TTC549 (cell line): ENCODE data around the gene KRTAP10-5.
"Not testable (repeated sequence)": the region's sequence is repeated elsewhere in the genome, so short reads cannot be mapped to it uniquely, and the experiment has no call there.

Experiments used
- FAIRE-seq: peaks from 2 replicates; lab custom pipeline; 2012; peaks lifted over from hg19 to GRCh38; lab: Jason Lieb, UNC

The KRTAP10-5 gene, protein sequence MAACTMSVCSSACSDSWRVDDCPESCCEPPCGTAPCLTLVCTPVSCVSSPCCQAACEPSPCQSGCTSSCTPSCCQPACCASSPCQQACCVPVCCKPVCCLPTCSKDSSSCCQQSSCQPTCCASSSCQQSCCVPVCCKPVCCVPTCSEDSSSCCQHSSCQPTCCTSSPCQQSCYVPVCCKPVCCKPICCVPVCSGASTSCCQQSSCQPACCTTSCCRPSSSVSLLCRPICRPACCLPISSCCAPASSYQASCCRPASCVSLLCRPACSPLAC

DNA sequence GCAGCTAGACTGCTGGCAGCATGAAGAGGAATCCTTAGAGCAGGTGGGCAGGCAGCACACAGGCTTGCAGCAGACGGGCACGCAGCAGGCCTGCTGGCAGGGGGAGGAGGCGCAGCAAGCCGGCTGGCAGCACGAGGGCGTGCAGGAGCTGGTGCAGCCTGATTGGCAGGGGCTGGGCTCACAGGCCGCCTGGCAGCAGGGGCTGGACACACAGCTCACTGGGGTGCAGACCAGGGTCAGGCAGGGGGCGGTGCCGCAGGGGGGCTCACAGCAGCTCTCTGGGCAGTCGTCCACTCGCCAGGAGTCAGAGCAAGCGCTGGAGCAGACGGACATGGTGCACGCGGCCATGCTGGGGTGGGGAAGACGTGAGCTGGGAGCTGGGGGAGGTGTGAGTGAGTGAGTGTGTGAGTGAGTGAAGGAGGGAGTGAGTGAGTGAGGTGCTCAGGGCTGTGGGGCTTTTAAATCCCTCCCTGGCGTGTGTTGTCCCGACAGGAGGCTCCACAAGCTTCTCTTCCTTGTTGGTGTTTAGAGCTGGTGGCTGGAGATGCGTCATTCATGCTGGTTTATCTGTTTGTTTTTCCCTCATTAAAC is at the start of gene KRTAP10-5:
Gene KRTAP10-5, minus strand, starts transcription at position 374 of the 591 bp plus-strand sequence. Its CDS starts 26 bp downstream, at position 348.
- FAIRE-seq = not testable (repeated sequence)

DNA sequence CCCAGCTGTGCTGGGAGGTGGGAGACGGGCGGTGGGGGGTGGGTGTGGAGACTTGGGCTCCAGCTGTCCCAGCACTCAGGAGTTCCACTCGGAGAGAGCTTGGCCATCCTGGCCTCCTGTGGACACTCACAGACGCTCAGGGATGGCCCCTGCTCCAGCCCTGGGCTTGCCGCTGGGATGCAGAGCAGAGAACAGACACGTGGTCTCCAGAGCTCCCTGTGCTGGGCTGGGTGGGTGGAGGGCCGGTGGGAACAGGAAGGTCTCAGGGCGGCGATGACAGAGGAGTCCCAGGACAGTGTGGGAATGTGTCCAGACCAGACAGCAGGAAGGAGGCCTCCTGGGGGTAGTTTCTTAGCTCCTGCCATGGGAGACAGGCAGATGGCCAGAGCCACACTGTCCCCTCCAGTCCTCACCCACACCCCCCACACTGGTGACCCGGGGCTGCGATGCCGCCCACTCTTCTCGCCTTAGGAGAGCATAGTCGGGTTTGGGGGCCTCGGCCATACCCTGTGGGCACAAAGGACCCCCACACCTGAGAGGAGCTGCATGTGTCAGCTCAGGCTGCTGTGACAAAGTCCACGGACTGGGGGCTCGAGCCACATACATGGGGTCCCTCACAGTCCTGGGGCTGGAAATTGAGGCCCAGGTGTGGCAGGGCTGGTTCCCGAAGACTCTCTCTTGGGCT is 48.4 kb upstream of the KRTAP10-5 start:
- FAIRE-seq = no peak

DNA sequence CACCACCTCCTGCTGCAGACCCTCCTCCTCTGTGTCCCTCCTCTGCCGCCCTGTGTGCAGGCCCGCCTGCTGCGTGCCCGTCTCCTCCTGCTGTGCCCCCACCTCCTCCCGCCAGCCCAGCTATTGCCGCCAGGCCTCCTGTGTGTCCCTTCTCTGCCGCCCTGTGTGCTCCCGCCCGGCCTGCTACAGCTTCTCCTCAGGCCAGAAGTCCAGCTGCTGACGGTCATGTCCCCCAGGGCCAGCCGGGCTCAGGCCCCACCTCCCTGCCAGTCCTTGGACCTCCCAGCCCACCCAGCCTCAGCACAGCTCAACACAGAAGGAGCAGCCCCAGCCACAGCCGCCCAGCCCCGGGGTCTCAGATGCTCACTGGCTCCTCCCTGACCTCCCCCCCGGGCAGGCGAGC is 47.4 kb upstream of the KRTAP10-5 start:
- FAIRE-seq = not testable (repeated sequence)

DNA sequence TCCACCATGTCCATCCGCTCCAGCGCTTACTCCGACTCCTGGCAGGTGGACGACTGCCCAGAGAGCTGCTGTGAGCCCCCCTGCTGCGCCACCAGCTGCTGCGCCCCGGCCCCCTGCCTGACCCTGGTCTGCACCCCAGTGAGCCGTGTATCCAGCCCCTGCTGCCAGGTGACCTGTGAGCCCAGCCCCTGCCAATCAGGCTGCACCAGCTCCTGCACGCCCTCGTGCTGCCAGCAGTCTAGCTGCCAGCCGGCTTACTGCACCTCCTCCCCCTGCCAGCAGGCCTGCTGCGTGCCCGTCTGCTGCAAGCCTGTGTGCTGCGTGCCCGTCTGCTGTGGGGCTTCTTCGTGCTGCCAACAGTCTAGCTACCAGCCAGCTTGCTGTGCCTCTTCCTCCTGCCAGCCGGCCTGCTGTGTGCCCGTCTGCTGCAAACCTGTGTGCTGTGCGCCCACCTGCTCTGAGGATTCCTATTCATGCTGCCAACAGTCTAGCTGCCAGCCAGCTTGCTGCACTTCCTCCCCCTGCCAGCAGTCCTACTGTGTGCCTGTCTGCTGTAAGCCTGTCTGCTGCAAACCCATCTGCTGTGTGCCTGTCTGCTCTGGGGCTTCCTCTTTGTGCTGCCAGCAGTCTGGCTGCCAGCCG is 46.9 kb upstream of the KRTAP10-5 start:
- not testable (repeated sequence) for FAIRE-seq

DNA sequence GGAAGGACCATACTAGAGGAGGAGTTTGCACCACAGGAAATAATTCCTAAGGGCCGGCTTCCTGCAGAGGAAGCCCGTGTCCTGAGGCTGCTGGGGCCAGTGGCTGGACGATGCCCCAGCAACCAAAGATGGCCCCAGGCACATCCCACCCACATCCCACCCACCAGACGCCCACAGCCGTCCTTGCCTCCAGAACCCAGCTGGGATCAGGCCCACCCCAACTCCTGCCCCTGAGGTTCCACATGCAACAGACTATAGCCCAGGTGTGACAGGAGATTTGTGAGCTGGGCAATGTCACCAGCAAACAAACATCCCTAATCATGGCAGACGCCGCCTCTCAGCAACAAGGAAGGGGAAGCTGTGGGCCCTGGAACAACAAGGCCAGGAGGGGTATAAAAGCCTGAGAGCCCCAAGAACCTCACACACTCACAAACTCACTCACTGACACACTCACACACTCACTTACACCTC is 46.3 kb upstream of the KRTAP10-5 start, which contains the start of gene KRTAP10-9:
Gene KRTAP10-9, plus strand, starts transcription at position 421 of the 471 bp plus-strand sequence. CDS start 79 bp downstream, outside the sequence.
- no peak for FAIRE-seq

DNA sequence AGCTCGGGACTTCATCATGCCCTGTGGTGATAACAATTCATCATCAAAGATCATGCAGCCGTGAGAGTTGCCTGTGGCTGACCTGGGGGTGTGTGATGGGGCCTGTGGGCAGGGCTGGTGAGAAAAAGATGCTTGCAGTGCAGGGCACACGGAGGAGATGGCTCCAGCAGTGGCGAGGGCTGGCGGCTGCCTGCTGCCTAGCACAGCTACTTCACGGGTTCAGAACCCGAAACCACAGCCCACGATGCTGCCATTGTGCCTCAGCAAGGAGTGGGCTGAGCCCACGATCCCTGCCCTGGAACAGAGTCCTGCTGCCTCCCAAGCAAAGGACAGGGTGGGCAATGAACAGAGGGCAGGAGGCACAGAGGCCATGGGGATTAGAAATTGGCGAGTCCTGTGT is 45.9 kb upstream of the KRTAP10-5 start:
- FAIRE-seq = no peak

DNA sequence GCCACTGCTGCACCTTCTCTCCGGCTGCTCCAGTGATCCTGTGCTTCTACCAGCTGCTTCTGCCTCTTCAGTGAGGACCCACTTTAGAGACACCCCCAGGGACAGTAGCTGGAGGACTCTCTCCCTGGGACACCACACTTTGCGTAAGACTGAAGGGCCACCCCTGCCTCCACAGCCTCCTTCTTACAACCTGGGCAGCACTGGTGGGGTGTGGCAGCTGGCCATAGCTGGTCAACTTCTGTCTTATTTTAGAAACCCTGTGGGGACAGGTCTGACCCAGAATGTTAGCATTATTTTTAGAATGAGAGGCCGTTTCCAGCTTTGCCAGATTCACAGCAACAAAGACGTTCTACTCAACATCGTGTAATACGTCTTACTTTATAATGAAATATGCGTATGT is 45.4 kb upstream of the KRTAP10-5 start:
- no peak for FAIRE-seq

DNA sequence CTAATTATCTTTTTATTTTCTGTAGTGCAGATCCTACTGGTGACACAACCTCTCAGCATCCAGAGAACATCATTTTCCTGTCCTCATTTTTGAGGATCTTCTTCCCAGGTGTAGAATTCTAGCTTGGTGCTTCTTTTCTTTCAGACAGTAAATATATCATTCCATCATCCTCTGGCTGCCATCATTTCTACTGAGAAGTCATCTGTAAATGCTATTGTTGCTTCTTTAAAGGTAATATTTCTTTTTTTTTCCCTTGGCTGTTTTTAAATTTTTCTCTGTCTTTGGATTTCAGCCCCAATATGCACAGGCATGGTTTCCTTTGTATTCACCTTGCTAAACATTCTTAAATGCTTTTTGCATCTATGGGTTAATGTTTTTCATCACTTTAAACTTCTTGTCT is 43.2 kb upstream of the KRTAP10-5 start:
- no peak for FAIRE-seq

DNA sequence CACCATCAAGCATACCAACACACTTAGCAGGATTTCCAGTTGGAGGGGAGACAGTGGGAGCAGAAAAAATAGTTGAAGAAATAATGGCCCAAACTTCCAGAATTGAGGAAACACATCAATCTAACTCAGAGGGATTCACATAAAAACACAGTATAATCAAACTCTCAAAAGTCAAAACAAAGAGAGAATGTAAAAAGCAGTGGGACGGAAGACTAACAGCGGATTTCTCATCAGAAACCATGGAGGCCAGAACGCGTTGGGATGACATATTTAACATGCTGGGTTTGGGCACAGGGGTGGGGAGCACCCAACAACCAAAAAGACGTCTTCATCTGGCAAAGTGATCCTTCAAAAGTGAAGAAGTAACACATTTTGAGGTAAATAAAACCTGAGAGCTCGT is 39.5 kb upstream of the KRTAP10-5 start:
- FAIRE-seq = no peak

DNA sequence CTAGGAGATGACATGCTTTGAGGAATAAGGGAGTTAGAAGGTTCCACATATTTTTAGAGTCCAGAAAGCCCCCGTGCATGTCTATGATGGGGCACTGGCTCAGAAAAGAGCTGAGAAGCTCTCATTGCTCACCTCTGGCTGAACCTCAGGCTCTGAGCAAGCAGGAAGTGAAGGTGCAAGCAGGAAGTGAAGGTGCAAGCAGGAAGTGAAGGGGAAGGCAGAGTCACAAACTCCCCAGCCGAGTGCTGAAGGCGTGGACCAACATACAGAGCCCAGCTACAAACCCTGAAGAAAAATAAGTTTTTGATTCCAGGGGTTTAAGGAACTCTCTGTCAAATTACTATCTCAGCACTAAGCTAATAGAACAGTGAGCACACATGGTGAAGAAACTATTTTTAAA is 38.5 kb upstream of the KRTAP10-5 start:
- FAIRE-seq = no peak

DNA sequence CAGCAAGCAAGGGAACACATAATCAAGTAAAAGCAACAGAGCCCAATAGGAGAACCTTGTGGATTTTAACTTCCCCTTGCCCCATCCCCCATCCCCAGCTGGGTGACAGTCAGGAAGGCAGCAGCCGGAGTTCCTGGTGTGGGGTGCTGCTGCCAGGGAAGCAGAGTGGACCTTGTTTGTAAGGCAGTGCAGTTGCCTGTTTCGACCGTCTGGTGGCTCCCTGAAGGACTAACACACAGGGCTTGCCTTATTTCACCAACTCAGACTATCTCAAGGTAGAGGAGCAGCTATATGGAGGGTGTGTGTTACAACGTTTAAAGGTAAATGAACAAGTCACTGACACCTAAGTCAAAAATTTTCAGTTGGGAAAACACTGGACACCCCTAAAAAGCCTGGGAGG is 38.1 kb upstream of the KRTAP10-5 start:
- FAIRE-seq = no peak

DNA sequence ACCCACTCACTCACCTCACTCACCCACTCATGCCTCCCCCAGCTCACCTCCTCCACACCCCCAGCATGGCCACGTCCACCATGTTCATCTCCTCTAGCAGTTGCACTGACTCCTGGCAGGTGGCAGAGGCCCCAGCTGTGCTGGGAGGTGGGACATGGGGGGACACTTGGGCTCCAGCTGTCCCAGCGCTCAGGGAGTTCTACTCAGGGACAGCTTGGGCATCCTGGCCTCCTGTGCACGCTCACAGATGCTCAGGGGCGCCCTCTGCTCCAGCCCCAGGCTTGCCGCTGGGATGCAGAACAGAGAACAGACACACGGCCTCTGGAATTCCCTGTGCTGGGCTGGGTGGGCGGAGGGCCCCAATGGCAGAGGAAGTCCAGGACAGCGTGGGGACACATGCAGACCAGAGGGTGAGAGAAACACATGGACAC is 36.7 kb upstream of the KRTAP10-5 start:
- no peak for FAIRE-seq

DNA sequence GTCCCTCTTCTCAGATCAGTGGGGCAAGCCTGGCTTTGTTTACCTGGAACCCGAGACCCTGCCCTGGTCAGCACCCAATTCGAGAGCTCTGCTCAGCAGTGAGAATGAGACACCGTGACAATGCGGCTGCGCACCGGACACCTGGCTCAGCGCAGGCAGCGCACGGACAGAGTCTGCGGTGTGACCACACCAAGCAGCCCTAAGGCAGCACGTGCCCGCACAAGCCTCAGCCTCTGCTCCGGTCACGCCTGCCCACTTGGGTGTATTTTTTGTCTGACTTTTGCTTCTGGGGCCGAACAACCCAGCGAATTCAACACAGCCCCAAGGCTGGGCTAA is 36.2 kb upstream of the KRTAP10-5 start:
- FAIRE-seq = no peak

DNA sequence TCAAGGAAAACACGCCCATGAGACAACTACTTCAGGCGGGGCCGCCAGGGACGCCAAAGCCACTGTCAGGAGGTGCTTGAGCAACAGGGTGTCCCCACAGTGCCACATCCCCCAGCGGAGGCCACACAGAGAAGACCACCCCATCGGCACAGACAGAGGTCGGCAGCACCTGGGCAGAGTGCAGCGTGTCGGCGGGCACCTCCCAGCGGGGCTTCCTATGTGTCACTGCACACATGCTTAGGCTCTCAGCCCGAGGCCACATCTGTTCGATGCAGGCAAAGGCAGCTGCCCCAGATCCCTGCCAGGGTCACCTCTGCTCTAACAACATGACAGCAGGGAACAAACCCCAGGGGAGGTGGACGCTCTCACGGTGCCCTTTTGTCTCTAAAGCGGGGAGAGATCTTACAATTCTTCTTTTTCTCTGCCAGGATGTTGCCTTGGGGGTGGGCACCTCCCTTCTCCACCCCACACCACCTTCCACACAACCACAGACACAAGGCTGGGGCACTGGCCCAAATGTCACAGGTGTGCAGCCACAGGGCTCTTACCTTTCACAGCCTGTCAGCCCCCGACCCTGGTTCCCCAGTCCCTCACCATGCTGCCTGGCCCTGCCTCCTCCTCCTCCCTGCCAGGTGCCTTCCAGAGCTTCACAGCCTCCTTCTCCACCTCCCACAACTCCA is 35.6 kb upstream of the KRTAP10-5 start:
- no peak for FAIRE-seq

DNA sequence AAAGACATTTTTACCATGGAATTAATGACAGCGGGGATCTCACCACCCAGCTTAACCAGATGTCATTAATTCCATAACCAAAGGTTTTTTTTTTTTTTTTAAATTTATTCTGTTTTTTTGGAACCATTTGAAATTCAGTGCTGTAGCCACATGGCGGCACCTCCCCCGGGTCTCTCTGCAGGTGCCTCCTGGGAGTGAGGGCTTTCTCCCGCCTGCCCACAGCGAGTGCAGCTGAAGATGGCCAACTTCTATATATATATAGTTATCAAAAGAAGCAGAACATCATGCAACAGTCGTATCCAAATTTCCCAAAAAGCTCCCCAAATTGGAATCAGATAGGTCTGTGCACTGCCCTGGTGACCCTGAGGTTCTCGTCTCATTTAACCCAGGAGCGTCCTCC is 35.1 kb upstream of the KRTAP10-5 start:
- no peak for FAIRE-seq

DNA sequence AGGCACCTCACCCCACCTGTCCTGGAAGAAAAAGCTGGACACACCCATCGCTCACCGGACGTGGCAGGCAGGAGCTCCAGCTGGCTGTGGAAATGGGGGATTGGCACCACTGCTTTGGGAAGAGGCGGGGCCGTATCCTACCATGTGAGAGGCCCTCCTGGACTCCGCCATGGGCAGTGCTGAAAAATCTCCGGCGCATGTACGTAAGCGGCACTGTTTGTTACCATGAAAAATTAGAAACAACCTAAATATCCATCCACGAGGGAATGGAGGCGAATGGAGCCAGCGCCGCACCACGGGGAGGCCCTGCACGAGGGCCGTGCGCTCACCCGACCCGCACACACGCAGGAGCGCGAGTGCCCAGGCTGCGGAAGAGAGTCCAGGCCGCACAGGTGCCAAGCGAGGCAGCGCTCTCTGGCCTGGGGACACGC is 34.6 kb upstream of the KRTAP10-5 start:
- no peak for FAIRE-seq

DNA sequence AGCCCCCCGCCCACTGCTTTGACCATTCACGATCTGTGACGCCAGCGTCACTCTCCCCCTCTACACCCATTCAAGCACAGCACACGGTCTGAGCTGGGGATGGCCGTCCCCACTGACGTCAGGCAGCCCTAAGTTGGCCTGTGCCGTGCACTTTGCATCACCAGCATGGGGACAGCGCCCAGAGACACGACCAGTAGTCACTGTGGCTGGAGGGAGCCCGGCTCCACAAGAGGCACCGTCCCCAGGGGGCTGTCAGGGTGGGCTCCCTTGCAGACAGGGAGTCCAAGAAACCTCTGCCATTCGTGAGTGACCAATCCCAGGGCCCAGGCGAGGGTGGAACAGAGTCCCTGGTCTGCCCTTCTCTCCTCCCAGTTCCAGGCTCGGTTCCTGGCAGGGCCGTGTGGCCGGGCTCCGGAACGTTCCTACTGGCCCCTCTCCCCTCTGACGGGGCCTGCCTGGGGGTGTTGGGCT is 33.8 kb upstream of the KRTAP10-5 start:
- FAIRE-seq = no peak

DNA sequence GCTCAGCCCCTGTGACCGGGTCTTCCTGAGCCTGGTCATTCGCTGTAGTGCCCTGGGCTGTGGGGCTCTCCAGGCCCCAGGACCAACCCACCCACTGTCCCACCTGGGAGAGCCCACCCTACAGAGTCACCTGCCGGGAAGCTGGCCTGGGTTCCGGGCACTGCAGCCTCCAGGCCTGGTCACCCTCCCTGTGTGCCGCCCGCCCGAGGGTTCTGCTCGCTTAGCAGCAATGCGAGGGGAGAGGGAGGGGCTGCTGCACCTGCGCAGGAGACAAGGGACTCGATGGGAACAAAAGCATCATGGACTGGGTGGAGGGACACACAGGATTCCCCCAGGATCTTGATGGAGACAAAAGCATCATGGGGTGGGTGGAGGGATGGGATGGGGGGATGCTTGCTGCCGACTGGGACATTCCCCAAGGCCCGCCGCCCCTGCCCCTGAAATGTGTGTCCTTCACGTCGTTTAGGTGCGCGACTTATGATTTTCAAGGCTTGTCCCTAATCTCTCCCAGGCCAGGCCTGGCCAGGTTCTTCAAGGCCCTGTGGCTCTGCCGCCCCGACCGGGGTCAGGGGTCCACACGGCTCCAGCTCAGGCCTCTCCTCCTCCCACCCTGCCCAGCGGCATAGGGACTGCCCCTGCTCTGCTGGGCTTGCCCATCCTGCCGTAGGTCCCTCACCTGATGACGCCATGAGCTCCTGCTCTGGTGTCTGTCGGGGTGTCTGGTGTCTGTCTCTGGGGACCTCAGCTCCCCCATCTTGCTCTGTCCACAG is 33.2 kb upstream of the KRTAP10-5 start:
- FAIRE-seq = no peak

DNA sequence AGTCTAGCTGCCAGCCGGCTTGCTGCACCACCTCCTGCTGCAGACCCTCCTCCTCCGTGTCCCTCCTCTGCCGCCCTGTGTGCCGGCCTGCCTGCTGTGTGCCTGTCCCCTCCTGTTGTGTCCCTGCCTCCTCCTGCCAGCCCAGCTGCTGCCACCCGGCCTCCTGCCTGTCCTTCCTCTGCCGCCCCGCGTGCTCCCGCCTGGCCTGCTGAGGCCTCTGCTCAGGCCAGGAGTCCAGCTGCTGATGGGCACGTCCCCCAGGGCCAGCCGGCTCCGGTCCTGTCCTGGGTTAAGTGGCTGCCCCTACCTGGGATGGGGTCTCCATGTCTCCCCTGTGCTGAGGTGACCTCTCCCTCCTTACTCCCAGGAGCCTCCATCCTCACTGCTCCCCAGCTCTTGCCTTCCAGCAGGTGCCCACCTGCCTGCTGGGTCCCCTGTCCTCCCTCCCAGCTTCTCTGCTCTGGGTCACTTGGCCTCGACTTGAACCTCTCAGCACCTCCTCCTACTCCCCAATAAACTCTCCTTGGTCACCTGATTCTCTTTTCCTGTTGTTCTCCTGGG is 32.3 kb upstream of the KRTAP10-5 start:
- no peak for FAIRE-seq

DNA sequence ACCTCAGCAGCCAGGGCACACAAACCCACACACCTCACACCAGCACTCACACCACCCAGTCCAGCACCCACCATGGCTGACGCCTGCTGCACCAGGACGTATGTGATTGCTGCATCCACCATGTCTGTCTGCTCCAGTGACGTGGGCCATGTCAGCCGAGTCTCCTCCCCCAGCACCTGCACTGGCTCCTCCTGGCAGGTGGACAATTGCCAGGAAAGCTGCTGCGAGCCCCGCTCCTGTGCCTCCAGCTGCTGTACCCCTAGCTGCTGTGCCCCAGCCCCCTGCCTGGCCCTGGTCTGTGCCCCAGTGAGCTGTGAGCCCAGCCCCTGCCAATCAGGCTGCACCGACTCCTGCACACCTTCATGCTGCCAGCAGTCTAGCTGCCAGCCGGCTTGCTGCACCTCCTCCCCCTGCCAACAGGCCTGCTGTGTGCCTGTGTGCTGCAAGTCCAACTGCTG is 31.7 kb upstream of the KRTAP10-5 start, which contains the start of gene KRTAP10-8:
Gene KRTAP10-8, plus strand, starts transcription at position 51 of the 458 bp plus-strand sequence. Its CDS starts 22 bp downstream, at position 73.
- FAIRE-seq = no peak

DNA sequence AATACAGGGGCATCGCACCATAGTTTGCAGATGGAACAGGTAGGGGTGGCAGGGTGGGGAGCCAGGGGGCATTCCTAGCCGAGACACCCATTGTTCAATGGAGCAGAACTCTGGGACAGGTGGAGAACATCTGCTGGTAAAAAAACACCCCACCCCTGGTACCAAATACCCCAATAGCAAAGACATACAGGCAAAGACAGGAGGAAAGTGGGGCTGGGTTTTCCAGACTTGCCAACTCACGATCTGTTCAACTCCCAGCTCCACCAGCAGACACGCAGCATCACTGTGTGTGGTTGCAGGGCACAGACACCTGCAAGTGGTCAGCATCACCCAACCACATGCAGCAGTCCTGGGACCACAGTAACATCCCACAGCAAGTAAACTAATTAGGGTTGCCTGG is 31.1 kb upstream of the KRTAP10-5 start:
- no peak for FAIRE-seq
